AG09309 (cell line): ENCODE data around the gene RSL24D1.

Experiments
- DNase-seq: peaks from one replicate; pipeline ENCODE4 v3.0.0-alpha.2; 2010; ENCODE audit warnings: low read depth
- H3K4me3 ChIP-seq: 2 replicates; pipeline ENCODE4 v1.5.1; 2011; ENCODE audit warnings: mild to moderate bottlenecking, low read depth, low read length, moderate library complexity; ENCODE audit not compliant: control insufficient read depth
- CTCF ChIP-seq: IDR thresholded peaks from 2 replicates; pipeline ENCODE4 v1.5.1; 2011; ENCODE audit warnings: mild to moderate bottlenecking, low read depth, low read length, inconsistent platforms; ENCODE audit not compliant: insufficient read depth, control insufficient read depth; ENCODE audit errors: missing control alignments

RSL24D1 gene

GRCh38 chr15:55218056-55218455 lies 21.3 kb upstream of the RSL24D1 start:
- no peak overlapping the region for H3K4me3 ChIP-seq

GRCh38 chr15:55204464-55204863 lies 7.7 kb upstream of the RSL24D1 start:
- DNase-seq, result no peak
- no peak overlapping the region for H3K4me3 ChIP-seq
- TF ChIP-seq CTCF, result no peak

More at GRCh38 chr15:55218056-55218455, 21.3 kb upstream of the RSL24D1 start:
- no peak for DNase-seq
- no peak for TF ChIP-seq CTCF

- no peak for DNase-seq
- no peak overlapping the region for H3K4me3 ChIP-seq
- TF ChIP-seq CTCF, result no peak
Measured at GRCh38 chr15:55202206-55202605, 5.5 kb upstream of the RSL24D1 start.

GRCh38 chr15:55198706-55199105 lies 2.0 kb upstream of the RSL24D1 start:
- H3K4me3 ChIP-seq, result no peak overlapping the region
- no peak for DNase-seq
- no peak for TF ChIP-seq CTCF

GRCh38 chr15:55197719-55198118 lies 978 bp upstream of the RSL24D1 start:
- DNase-seq, result no peak
- no peak for TF ChIP-seq CTCF
- peak overlapping the region; percentile 62 for H3K4me3 ChIP-seq

GRCh38 chr15:55197362-55197705 lies 593 bp upstream of the RSL24D1 start:
- no peak for TF ChIP-seq CTCF
- H3K4me3 ChIP-seq, result peak overlapping the region; percentile 62
- DNase-seq, result no peak

GRCh38 chr15:55195996-55196395 lies 745 bp downstream of the RSL24D1 start:
- peak overlapping the region; percentile 62 for H3K4me3 ChIP-seq
- no peak for TF ChIP-seq CTCF

More at GRCh38 chr15:55195996-55196395, 745 bp downstream of the RSL24D1 start:
- DNase-seq, result no peak
